Testis (tissue), 2 donors: Measurements from ENCODE around the gene TP53INP2.
"Not testable (repeated sequence)": the region's sequence is repeated elsewhere in the genome, so short reads cannot be mapped to it uniquely, and the experiment has no call there.

Source experiments
- CTCF ChIP-seq, 3 experiments: fragments of 450-650 bp in 2 of 3; fragments of 200-600 bp in 1 of 3; sonication (generic) in 1 of 3; IDR thresholded peaks; one replicate each; pipeline ENCODE4 v1.5.1; 2016 to 2019; ENCODE audit warnings: antibody characterized with exemption in 3 of 3, mild to moderate bottlenecking in 2 of 3, moderate library complexity in 1 of 3
- POLR2A ChIP-seq: fragments of 450-650 bp; IDR thresholded peaks from one replicate; pipeline ENCODE4 v1.6.1; 2017; ENCODE audit warnings: antibody characterized with exemption, mild to moderate bottlenecking, moderate library complexity

DNA sequence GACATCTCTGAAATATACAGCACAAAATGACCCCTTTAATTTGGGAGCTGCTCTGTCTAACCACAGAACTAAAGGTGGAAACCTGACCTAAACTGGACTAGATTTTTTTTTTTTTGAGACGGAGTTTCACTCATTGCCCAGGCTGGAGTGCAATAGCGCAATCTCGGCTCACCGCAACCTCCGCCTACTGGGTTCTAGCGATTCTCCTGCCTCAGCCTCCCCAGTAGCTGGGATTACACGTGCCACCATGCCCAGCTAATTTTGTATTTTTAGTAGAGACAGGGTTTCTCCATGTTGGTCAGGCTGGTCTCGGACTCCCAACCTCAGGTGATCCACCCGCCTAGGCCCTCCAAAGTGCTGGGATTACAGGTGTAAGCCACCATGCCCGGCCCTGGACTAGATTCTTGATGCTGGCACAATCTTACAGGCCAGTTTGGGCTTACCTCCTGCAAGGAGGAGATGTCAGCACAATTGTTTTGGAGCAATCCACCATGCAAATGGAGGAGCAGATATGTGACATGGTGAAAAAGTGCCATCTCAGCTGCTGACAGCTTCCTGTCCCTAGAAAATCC, 9.9 kb downstream of the TP53INP2 start:
- not testable (repeated sequence) for TF ChIP-seq POLR2A; CTCF (IDR thresholded peaks at IDR 0.05)
